Neural cell (in vitro differentiated cells): ENCODE results near the gene RBM5.

Experiments
- CTCF ChIP-seq: fragments of 450-650 bp; IDR thresholded peaks from 2 replicates; pipeline ENCODE4 v1.5.1; 2014; ENCODE audit warnings: antibody characterized with exemption, mild to moderate bottlenecking, moderate library complexity; ENCODE audit not compliant: poor library complexity, severe bottlenecking
- MXI1 ChIP-seq: fragments of 450-650 bp; conservative IDR thresholded peaks from 2 replicates; pipeline ENCODE4 v1.6.1; 2014; ENCODE audit warnings: antibody characterized with exemption, mild to moderate bottlenecking; ENCODE audit not compliant: poor library complexity, severe bottlenecking
- REST ChIP-seq: IDR thresholded peaks from 2 replicates; pipeline ENCODE4 v1.6.1; 2012; ENCODE audit warnings: borderline replicate concordance
- SMC3 ChIP-seq: fragments of 450-650 bp; conservative IDR thresholded peaks from 2 replicates; pipeline ENCODE4 v1.6.1; 2014; ENCODE audit warnings: antibody characterized with exemption, mild to moderate bottlenecking, moderate library complexity; ENCODE audit not compliant: poor library complexity
- TAF1 ChIP-seq: IDR thresholded peaks from 2 replicates; pipeline ENCODE4 v1.6.1; 2012; ENCODE audit warnings: low read depth

GRCh38 chr3:50044976-50045375 is 43.7 kb upstream of the RBM5 start:
- TF ChIP-seq REST, result no peak
- TF ChIP-seq MXI1, result no peak
- no peak for TF ChIP-seq CTCF
- no peak for TF ChIP-seq TAF1
- no peak for TF ChIP-seq SMC3
